HG03159 (cell line): ENCODE data around the gene PRR18.

ENCODE experiments used
- ATAC-seq: cut with Tn5 transposase; IDR thresholded peaks from one replicate; pipeline ENCODE4 v1.9.1; 2021; ENCODE audit warnings: mild to moderate bottlenecking, moderate library complexity; ENCODE audit not compliant: unreplicated experiment

PRR18 gene

GRCh38 chr6:166334878-166335277 lies 26.7 kb upstream of the PRR18 start:
- ATAC-seq = no peak

DNA sequence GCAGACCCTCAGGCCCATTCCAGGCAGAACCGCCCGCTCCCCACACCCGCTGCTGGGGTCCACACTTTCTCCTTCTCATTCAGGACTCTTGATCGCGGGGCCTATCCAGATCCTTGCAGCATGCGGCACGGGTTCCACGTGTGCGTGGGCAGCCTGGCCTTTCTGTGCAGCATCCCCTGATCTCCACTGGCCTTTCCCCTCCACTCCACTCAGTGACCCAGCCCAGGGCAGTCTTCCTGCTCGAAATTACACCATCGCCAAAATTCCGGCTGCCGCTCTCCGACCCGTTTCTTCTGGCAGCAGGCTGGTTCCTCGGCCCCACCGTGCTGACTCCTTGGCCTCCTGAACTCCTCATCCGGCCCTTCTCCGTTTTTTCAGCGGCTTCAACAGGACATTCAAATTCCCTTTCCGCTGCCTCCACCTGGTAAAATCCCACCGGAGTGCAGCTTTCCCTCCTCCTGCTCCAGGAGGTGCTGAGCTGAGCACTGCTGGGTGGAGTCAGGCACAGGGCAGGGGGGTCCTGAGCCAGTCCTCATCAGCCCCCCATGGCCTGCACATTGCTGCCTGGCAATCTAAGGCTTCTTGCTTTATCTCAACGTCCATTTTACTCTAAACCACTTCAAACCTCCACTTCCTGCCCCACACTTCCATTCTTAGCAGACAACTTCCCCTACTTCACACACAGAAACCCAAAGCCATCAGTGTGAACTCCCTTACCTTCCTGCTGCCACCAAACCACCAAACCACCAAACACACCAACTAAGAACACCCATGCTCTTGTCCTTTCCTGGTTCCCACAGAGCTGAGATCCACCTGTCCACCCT lies 25.2 kb upstream of the PRR18 start:
- peak; percentile 68 for ATAC-seq

DNA sequence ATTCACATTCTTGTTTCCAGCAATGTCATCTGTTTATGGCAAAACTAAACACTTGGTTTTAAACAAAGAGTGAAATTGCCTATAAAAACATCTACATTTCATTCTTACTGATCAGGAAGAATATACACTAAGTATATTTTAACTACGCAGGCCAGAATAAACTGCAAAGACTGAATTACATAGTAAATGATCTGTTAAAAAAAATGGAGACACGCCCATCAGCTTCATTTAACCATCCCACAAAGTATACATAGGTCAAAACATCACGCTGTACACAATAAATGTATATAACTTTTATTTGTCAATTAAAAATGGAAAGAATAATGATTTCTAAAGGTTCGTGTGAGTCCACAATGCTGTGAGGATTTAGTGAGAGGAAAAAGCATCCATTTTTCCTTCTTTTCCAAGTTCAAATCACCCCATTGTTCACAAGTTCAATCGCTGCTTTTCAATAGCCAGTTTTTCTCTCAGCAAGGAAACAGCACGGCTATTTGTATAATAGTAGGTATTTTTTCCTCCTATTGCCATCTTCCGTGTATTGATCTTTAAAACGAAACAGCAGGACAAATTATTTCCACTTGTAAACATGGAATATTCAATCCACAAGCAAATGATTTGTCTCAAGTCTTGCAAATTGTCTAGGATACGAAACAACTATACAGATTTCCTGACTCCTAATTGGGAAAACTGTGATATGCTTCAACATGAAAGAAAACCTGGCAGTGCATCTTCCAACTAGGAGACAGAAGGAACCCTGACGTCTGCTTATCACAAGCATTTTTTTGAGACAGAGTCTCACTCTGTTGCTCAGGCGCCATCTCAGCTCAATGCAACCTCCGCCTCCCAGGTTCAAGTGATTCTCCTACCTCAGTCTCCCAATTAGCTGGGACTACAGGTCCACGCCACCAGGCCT lies 23.6 kb upstream of the PRR18 start:
- ATAC-seq = no peak

- ATAC-seq = no peak
Measured at GRCh38 chr6:166330612-166331011, 22.4 kb upstream of the PRR18 start.

- ATAC-seq = peak; percentile 88
Measured at GRCh38 chr6:166325383-166326042, 17.3 kb upstream of the PRR18 start.

GRCh38 chr6:166323395-166323794 lies 15.2 kb upstream of the PRR18 start:
- ATAC-seq = no peak

- no peak for ATAC-seq
Measured at GRCh38 chr6:166318649-166319600, 10.7 kb upstream of the PRR18 start.

DNA sequence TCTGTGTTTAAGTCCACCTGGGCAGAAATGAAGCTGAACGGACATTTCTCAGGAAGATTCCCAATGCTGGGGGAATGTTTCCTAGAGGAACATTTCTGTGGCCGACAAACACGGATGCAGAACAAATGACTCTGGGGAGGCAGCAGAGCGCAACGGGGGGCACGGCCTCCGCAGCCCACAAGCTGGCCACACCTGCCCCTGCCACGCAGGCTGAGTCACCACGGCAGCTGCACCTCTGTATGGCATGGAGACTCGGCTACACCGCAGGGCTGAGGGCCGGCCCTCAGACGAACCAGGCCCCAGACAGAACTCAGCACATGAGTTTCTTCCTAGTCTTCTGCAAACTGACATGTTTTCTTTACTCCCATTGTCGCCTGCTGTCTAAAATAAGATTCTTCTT lies 10.0 kb upstream of the PRR18 start:
- ATAC-seq = no peak

DNA sequence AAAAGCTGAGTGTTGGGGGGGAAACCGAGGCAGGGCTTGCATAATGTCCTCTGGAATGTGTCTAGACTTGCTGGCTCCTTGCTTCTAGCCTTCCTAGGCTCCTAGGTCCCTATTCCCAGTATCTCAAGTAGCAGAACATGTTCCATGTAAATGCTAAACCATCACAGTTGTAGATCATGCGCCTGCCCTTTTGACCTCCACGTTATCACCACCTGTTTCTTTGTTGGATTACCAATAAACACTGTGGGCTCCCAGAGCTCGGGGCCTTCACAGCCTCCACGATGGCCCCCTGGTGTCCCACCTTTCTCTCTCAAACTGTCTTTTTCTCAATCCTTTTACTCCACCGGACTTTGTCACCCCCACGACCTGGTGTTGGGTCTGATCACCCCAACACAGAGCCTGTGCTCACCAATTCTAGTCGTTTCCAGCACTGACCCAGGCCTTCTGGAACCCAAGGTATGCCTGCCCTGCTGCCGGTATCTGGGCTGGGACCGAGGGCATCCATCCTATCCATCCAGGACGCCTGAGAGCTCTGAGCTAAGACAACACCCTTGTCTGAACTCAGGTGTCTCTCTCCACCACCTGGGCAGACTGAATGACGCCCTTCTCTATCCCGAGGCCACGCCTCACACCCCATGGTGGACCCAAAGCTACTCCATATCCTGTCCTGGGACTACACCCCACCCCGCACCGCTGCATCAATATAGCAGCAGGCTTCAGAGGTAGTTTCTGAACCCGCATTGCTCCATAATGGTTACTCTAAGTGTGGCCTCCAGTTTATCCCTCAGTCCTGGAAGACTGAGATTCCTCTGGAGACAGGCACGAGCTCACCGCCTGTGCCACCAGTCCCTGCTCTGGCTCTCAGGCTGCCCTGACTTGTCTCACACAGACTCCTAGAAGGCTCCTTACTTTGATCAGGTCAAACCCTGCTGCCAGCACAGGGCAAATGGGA lies 9.3 kb upstream of the PRR18 start:
- ATAC-seq = no peak

- ATAC-seq = no peak
Measured at GRCh38 chr6:166315436-166315835, 7.2 kb upstream of the PRR18 start.

GRCh38 chr6:166314454-166314853 lies 6.3 kb upstream of the PRR18 start:
- ATAC-seq = no peak

GRCh38 chr6:166313255-166314070 lies 5.3 kb upstream of the PRR18 start:
- peak; percentile 77 for ATAC-seq

DNA sequence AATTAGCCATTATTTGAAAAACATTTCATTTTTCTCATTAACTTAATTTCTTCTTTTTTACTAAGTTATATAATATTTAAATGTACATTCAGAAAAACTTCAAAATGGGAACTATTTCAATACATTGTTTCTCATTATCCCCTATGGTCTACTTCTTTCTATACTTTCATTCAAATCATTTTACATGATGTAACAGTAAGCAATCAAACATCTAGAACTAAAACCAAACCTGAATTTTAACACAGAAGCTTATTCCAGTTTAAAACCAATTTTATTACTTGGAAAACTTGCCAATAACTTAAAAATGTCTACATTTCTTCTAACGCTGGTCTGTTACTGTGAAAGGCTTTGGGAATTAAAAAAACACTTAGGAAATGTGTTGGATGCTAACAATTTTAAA lies 4.6 kb upstream of the PRR18 start:
- ATAC-seq = no peak

- no peak for ATAC-seq
Measured at GRCh38 chr6:166310634-166311033, 2.4 kb upstream of the PRR18 start.

GRCh38 chr6:166309977-166310376 lies 1.8 kb upstream of the PRR18 start:
- no peak for ATAC-seq

- ATAC-seq = no peak
Measured at GRCh38 chr6:166308769-166309589, 787 bp upstream of the PRR18 start.
